Stimulated activated CD8-positive, alpha-beta memory T cell treated with anti-CD3 and anti-CD28 coated beads, Interleukin-15, amount 100 ng/mL, for 24 hours (primary cell): ENCODE measurements around the gene TMEM132D.
"Not testable (repeated sequence)": the region's sequence is repeated elsewhere in the genome, so short reads cannot be mapped to it uniquely, and the experiment has no call there.

Experiments used
- DNase-seq: peaks from one replicate; pipeline ENCODE4 v3.0.0-alpha.2; 2020; ENCODE audit warnings: low read depth

Gene TMEM132D

DNA sequence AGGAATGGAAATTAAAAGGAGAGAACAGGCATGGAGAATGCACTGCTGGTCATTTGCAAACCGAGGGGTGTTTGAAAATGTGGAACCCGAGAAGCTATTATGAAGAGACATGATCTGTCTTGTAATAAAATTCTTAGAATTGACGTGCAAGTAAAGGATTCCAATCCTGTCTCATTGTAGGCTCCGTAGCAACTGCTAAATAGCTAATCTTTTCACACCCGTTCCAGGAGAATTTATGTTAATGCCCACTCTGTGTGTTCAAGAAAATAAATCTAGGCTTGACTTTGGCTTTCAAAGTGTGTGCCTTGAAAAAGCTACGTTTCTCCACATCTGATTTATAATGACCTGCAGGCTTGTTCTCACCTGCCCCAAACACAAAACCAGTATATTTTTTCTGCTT, 669.6 kb downstream of the TMEM132D start:
- no peak for DNase-seq

DNA sequence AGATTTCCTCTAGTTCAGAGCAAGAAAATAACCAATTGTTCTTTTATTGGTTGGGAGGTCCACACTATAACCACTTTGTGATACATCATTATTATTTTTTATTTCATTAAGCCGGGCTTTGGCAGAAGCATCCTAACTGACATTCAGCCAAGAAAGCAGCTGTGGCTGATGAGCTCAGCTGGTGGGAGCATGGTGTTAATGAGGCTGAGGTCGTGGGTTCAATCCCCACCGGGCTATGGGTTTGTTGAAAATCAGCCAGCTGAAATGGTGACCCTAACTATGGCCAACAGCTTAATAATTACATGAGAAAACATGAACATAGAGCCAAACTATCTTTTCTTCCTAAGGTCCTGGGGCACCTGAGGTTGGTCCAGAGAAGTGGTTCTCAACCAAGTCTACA, 672.3 kb downstream of the TMEM132D start:
- no peak for DNase-seq

DNA sequence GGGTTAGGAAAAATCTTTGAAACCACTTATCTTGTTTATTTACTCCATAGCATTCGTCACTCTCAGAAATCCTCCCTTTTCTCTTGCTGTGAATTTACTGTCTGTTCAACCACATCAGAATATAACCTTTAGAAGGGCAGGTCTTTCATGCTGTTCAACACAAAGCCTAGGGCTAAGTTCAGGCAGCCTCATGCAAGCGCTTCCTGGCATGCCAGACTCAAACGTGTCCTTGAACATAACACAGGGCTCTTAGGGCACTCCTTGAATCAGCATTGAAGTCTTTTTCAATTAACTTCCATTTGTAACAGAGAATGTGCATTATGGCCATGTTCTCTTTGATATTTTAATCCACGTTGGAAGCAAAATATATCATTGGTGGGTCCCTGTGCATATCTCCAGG, 672.8 kb downstream of the TMEM132D start:
- DNase-seq = no peak

DNA sequence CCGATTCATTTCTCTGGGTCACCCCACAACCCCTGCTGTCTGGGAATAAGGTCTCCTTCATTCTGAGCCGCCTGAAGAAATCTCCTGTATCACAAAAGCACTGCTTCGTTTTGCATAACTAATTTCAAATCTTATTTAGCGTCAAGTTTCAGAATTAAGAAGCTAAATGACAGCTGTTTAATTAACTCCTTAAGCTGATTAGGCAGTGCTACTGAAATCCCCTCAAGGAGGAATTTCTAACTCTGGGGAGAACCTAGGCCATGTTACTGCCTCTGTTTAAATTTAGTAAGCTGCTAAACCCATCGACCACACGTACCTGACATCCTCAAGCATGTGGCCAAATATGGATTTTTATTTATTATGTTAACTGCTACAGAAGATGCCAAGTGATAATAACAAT, 677.0 kb downstream of the TMEM132D start:
- no peak for DNase-seq

DNA sequence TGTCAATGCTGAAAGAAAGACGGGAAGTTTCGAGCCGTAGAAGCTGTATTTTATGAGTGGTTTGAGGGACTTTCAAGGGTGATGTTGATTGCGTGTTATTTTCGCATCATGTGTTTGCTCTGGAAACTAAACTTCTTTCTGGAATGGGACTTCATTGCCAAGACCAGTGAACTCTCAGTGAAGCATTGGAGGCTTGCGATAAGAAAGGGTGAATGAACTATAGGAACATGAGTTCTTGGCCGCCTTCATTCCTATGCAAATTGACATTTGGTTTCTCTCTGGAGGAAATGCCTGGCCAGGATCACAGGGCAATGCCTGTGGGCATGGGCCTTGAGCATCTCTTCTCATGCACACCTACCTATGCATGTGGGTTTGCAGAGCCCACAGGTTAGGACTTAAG, 677.8 kb downstream of the TMEM132D start:
- DNase-seq = no peak

DNA sequence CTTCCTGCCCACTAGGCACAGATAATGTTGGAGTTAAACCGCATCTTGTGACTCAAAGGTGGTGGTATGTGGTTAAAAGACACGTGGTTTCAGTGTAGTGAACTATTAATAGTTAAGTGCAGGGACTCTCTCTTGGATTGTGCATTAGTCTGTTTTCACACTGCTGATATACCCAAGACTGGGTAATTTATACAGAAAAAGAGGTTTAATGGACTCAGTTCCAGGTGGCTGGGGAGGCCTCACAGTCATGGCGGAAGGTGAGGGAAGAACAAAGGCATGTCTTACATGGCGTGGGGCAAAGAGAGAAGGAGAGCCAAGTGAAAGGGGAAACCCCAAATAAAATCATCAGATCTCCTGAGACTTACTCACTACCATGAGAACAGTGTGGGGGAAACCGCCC, 688.3 kb downstream of the TMEM132D start:
- DNase-seq = no peak

DNA sequence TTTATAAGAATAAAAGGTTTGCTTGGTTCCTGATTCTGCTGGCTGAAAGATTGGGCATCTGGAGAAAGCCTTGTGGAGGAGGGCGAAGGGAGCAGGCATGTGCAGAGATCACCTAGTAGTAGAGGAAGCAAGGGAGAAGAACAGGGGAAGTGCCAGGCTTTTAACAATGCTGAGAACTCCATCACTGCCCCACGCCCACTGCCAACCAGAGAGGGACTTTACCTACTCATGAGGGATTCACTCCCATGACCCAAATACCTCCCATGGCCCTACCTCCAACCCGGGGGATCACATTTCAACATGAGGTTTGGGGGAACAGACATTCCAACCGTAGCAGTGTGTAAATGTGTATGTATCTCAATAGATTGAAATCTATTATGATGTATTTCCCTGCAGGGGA, 690.3 kb downstream of the TMEM132D start:
- DNase-seq = no peak

DNA sequence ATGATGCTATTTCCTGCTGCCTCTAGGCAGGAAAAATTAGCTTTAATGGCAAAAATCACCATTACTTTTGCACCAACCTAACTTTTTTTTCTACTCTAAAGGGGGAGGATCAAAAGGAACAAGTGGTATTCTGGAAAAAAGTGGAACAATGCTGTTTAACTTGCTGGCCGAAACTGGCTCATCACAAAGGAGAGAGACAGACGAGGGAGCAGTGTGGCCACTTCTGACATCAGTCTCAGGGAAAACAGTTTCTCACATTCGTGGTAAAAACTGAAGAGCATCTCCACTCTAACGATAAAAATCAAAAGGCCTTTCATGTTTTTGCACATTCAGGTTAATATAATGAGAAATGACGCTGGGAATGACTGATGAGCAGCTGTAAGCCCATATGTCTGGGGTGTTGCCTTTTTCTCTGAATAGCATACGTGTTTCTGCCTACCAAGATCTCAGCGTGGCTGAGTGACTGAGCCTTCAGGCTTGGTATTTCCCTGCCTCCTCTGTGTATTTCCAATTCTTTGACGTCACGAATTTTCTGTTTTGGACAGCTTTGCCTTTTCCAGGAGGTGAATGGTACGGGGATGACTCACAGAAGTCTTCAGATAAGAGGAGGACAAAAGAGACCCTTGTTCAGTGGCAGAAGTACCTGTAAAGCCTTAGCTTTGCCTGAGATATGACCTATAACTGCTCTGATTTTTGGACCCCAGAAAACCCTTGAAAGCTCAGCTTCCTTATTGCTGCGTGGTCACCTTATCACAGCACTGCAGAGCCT, 691.8 kb downstream of the TMEM132D start:
- no peak for DNase-seq

DNA sequence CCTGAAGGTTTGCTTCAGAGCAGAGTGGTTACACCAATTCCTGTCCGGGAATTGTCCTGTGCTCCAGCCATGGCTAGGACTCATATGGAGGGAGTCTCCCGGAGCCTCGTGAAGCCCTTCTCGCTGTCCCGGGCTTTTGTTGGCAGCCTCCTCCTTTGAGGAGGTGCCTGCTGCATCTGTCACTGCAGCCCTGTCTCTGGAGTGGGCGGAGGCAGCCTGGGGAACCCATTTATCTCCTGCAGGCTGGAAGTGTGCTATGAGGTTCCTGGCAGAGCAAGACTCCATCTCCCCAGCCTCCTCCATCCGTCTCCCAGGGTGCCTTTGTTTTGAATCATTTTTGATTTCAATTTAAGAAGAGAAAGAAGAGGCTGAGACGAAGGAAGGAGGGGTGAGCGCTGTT, 695.3 kb downstream of the TMEM132D start:
- no peak for DNase-seq

DNA sequence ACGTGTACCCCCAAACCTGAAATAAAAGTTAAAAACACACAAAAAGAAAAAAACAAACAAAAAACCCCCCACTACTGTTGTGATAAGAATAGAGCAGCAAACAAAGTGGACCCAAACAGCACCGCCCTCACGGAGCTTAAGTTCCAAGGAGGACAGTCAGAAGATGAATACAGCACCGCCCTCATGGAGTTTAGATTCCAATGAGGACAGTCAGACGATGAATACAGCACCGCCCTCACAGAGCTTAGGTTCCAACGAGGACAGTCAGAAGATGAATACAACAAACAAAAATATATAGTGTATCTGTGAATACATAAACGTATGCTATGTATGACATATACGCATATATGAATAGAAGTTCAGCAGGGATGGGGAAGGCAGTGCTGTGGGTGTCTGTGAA, 696.7 kb downstream of the TMEM132D start:
- DNase-seq = no peak

DNA sequence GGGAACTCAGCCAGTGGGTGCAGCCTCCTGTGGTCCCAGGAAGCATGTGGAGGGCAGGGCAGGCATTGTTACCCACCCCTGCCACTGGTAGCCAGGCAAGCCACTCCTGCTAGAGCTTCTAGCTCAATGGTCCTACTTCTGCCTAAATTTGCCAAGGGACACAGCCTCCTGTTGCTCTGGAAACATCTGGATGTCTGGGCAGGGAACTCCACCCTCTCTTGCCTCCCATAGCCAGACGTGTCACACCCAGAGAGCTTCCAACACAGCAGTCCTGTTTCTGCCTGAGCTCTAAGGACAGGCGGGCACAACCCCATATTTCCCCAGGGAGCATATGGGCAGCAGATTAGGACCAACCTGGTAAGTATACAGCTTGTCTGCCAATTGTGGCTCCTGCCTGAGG, 700.4 kb downstream of the TMEM132D start:
- DNase-seq = no peak

DNA sequence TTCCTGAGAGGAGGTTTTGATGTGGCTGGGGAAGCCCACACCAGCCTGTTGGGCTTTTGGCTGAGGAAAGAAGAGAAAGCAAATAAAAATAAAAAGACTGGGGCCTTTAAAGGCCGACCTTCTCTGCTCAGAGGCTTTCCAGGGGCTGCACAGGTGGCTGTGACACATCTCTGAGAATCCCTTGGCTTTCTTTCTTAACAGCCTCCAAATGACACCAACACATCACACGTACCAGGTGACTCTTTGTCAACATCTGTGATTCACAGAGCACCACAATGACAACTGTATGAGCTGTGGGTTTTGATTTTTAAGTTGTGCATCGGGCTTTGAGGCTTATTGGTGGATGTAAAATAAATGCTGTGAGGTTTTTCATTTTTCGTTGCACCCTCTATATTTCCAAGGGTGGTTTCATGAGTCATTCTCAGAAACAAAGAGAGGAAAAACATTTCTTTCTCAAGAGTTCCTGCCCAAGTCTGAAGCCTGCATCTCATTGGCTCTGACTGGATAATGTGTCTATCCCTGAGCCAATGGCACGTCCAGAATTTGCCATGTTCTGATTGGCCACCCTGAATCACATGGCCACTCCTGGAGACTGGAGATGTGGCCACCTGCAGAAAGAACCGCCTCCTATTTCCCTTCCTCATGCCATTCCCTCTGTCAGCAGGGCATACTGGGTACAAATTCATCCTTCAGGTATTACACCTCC, 701.6 kb downstream of the TMEM132D start:
- DNase-seq = no peak

DNA sequence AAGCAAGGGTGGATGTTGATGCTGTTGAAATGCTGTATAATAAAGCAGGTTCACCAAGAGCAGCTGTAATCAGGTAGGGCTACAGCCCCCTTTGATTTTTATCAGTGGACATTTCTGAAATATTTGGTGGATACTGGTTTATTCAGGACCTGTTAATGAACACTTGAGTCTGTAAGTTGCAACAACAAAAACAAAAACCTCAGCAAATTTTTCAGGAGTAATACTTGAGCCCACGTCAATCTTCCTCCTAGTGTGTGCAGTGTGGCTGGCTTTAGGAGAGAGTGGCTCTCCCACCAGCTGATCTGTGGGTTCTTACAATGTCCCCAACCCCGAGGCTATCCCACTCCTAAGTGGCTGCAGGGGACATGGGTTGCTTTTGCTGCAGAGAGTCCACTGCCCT, 702.8 kb downstream of the TMEM132D start:
- no peak for DNase-seq

DNA sequence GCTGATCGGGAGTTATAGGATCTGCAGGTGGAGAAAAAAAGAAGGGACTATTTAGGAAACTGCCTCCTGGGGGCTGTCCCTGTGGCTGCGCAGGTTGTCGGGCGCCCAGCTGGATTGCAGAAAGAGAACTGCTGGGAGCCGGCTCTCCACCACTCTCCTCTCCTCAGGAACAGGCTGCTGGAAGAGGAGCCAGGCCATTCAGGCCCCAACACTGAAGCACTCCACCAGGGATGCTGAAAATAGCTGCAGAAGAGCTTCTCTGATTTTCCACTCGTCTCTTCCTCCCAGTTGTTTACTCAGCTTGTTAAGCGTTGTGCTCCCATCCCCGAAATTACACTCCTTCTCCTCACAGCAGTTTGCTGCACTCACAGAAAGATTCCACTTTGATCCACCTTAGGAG, 703.2 kb downstream of the TMEM132D start:
- no peak for DNase-seq

DNA sequence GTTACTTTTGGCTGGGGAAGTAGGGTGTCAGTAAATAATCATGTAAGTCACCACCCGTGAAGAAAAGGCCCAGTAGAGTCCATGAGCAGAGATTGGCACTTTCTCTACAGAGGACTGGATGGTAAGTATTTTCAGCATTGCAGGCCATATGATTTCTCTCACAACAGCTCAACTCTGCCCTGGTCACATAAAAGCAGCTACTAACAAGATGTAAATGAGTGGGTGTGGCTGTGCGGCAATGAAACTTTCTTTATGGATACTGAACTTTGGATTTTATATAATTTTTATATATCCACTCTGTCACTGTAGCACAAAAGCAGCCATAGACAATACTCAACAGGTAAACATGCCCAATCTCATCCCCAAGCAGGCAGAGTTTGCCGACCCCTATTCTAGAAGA, 706.9 kb downstream of the TMEM132D start:
- DNase-seq = no peak

DNA sequence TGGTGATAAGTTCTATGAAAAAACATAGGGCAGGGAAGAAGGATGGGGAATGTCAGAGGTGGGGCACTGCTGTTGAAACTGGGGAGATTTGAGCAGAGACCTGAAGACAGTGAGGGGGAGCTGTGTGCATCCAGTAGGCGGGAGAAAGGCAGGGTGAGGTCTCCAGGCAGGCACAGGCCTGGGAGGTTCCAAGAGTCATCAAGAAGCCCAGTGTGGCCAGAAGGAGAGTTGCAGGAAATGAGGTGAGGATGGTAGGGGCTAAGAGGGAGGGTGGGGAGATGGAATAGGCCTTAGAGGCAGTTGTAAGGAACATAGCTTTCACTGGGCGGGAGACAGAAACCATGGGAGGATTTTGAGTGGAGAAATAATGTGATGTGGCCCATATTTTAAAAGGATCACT, 708.7 kb downstream of the TMEM132D start:
- DNase-seq = no peak

DNA sequence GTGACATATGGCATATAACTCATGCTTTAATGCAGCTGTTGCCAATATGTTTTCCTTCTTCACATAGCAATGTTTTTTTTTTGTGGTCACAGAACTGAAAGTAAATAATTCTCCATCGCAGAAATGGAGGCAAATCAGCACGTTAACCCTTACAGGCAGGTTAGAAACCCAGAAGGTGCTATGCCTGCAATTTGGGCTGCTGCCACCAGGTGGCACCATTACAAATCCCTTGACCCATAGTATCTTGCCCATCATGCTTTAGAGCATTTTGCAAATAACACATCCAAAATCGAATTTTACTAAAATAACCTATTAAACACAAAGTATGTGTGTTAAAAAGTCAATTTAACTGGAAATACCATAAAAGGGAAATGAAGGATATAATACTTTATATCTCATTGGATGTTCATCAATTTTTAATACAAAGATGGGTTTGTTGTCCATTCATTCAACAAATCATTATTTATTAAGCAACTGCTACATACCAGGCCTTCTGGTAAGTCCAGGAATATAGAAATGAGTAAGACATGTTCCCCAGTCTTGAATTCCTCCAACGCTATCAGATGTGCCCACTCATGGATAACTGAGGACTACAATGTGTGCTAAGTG, 710.5 kb downstream of the TMEM132D start:
- no peak for DNase-seq

DNA sequence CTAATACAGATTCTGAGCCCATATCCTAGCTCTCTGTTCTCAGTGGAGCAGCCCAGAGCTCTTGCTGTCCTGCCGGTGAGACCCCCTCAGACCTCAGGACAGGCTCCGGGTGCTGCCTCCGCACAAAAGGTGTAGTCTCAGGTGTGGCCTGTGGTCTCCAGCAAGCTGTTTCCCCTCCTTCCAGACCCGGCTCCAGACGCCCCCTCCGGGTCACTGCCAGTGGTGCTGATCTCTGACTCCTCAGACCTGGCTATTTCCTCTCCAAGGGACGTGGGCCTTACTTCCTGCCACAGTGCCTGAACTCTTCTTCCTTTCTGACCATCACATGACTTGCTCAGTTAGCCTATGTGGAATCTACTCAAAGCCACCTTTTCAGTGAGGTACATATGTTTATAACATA, 713.0 kb downstream of the TMEM132D start:
- no peak for DNase-seq

DNA sequence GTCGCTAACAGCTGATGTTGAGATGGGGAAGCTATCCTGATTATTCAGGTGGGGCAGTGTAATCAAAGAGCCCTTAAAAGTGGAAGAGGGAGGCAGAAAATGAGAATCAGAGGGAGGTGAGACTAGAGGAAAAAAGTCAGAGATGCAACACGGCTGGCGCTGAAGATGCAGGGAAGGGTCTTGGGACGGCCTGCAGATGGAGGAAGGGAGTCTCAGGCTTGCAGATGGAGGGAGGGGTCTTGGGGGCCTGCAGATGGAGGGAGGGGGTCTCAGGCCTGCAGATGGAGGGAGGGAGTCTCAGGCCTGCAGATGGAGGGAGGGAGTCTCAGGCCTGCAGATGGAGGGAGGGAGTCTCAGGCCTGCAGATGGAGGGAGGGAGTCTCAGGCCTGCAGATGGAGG, 713.9 kb downstream of the TMEM132D start:
- DNase-seq = not testable (repeated sequence)

DNA sequence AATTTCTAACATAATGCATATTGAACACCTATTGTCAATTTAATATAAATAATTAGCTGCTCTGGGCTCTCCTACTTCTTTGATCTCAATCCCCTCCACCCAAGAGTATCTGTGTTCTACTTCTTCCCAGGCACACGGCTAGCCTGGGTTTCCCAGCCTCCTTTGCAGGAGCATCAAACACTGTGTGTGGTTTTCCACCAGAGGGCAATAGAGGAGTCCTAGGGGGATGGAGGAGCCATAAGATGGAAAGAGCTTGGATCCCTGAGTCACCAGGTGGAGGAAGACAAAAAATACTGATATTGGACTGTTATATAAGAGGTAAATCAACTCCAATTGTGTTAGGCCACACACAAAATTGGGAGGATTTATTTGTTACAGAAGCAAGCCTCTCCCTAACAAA, 716.9 kb downstream of the TMEM132D start:
- no peak for DNase-seq

DNA sequence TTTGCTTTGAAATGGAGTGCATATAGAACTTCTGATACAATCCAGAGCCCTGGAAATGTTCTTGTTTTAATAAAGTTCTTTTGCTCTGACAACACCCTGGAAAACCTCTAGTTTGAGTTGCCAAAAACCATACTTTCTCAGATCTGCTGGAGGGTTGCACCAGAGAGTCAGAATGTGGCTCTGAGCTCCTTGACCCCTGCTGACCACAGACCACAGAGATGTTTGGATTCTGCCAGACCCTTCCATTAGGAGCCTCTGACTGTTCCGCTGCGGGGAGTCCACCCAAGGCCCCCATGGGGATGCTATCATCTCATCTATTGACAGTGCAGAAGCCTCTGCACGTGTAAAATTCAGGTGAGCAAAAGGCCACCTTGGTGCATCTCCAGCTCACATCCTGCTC, 718.0 kb downstream of the TMEM132D start:
- no peak for DNase-seq

DNA sequence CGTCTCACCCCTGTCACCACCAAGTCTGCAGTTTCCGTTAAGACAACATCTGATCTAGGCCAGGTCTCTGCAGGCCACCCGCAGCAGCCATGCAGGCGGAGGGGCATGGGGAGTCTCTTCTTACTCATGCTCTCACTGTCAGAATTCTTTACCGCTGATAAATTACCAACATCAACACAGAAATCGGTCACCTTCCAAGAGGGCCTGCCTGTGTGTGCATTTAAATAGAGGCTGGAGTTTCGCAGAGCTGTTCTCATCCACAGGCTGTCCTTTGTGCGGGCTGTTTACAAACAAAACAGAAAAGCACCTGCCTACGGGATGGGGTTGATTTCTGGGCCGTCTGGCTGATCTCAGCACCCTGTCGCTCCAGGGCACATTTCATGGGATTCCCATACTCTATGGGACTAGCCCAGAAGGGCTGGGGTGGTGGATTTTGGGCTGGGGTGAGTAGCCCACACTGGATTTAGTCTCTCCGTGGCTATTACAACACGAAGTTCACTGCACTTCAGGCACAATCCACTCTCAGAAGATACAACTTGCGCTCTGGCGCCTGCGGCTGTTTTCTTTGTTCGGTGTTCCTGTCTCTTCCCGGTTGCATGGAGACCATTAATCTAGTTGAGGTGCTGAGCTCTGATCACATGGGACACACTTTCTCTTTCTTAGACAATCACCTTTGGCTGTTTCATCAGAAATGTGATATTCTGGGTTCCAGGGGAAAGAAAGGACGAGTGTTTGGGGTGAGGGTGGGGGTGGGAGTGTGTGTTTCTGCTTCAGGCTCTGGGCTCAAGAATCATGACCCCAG, 719.5 kb downstream of the TMEM132D start:
- no peak for DNase-seq
